IMR-90 (cell line): Measurements from ENCODE around the gene OR2T11. TPM values are rescaled to one million over a fixed set of nuclear protein-coding genes. Genes with fewer than 3 reads are reported as not detected.

Experiments used
- ATAC-seq: fragments of 200-7000 bp; cut with Tn5 transposase; 2 replicates; pipeline ENCODE4 v1.9.1; 2020; ENCODE audit warnings: low read depth, mild to moderate bottlenecking, moderate library complexity
- BruUV-seq: library from RNA; stranded (reverse); fragments of 400-500 nt; replicated peaks from 2 replicates; lab custom pipeline; 2021; lab: Mats Ljungman, UMichigan
- CTCF ChIA-PET: fragments of 300-600 bp; formaldehyde crosslinking; extraction: SDS; loops from one replicate; lab custom pipeline; 2021; ENCODE audit warnings: antibody characterized with exemption; lab: Yijun Ruan, JAX
- POLR2A ChIA-PET: fragments of 300-600 bp; sonication (Branson Sonifier 250); formaldehyde crosslinking; loops from one replicate; lab custom pipeline; 2022; ENCODE audit warnings: antibody characterized with exemption; ENCODE audit not compliant: unreplicated experiment; lab: Charles Lee
- DNase-seq: peaks from one replicate; pipeline ENCODE4 v3.0.0; 2013
- H2AFZ ChIP-seq: replicated peaks from 2 replicates; pipeline ENCODE3; 2013; ENCODE audit warnings: low read length, mild to moderate bottlenecking; ENCODE audit not compliant: poor library complexity
- H2AK5ac ChIP-seq: 2 replicates; pipeline ENCODE4 v1.6.1; 2013; ENCODE audit warnings: low read depth, low read length, inconsistent platforms
- H2AK9ac ChIP-seq: replicated peaks from 2 replicates; pipeline ENCODE3; 2013; ENCODE audit warnings: mild to moderate bottlenecking, low read depth, low read length, moderate library complexity; ENCODE audit not compliant: poor library complexity
- H2BK120ac ChIP-seq: 2 replicates; pipeline ENCODE4 v1.6.1; 2013; ENCODE audit warnings: low read depth, low read length, inconsistent platforms
- H2BK15ac ChIP-seq: 3 replicates; pipeline ENCODE4 v1.6.1; 2013; ENCODE audit warnings: low read depth, low read length, inconsistent platforms
- H2BK20ac ChIP-seq: 2 replicates; pipeline ENCODE4 v1.6.1; 2013; ENCODE audit warnings: low read depth, mild to moderate bottlenecking, inconsistent platforms, low read length, moderate library complexity
- H2BK5ac ChIP-seq: 2 replicates; pipeline ENCODE4 v1.6.1; 2013; ENCODE audit warnings: mild to moderate bottlenecking, low read depth, low read length, inconsistent platforms; ENCODE audit not compliant: poor library complexity, severe bottlenecking
- H3K14ac ChIP-seq: replicated peaks from 2 replicates; pipeline ENCODE4 v1.6.1; 2013; ENCODE audit warnings: low read depth, low read length, inconsistent platforms
- H3K18ac ChIP-seq: 2 replicates; pipeline ENCODE4 v1.6.1; 2013; ENCODE audit warnings: low read depth, low read length, control low read depth
- H3K23ac ChIP-seq: 2 replicates; pipeline ENCODE4 v1.6.1; 2013; ENCODE audit warnings: low read depth, low read length, inconsistent platforms
- H3K27ac ChIP-seq: 2 replicates; pipeline ENCODE4 v1.5.1; 2013; ENCODE audit warnings: mild to moderate bottlenecking, control low read depth, low read length; ENCODE audit not compliant: insufficient read depth
- H3K27me3 ChIP-seq: 2 replicates; pipeline ENCODE4 v1.6.1; 2013; ENCODE audit warnings: low read length; ENCODE audit not compliant: control insufficient read depth, insufficient read depth
- H3K36me3 ChIP-seq: 2 replicates; pipeline ENCODE4 v1.6.1; 2013; ENCODE audit warnings: low read length, mixed read lengths; ENCODE audit not compliant: control insufficient read depth, insufficient read depth
- H3K4ac ChIP-seq: 2 replicates; pipeline ENCODE4 v1.6.1; 2013; ENCODE audit warnings: low read depth, low read length, inconsistent platforms
- H3K4me1 ChIP-seq: 2 replicates; pipeline ENCODE4 v1.6.1; 2013; ENCODE audit warnings: low read length, mixed read lengths; ENCODE audit not compliant: control insufficient read depth, insufficient read depth
- H3K4me2 ChIP-seq: 2 replicates; pipeline ENCODE4 v1.6.1; 2013; ENCODE audit warnings: low read depth, mild to moderate bottlenecking, control low read depth, low read length, moderate library complexity
- H3K4me3 ChIP-seq: 2 replicates; pipeline ENCODE4 v1.5.1; 2013; ENCODE audit warnings: low read depth, mild to moderate bottlenecking, control low read depth, low read length, moderate library complexity; ENCODE audit not compliant: insufficient read depth
- H3K56ac ChIP-seq: 2 replicates; pipeline ENCODE4 v1.6.1; 2013; ENCODE audit warnings: low read length, inconsistent platforms; ENCODE audit not compliant: insufficient read depth; ENCODE audit errors: extremely low read depth
- H3K79me1 ChIP-seq, 2 experiments: 2 replicates each; pipeline ENCODE4 v1.6.1; 2013; ENCODE audit warnings: low read length in 2 of 2, inconsistent platforms in 1 of 2, low read depth in 1 of 2
- H3K9ac ChIP-seq: 2 replicates; pipeline ENCODE4 v1.6.1; 2013; ENCODE audit warnings: low read depth, low read length, control low read depth
- H3K9me1 ChIP-seq: 2 replicates; pipeline ENCODE4 v1.6.1; 2013; ENCODE audit warnings: low read length, inconsistent platforms; ENCODE audit not compliant: insufficient read depth
- H3K9me3 ChIP-seq: 2 replicates; pipeline ENCODE4 v1.6.1; 2013; ENCODE audit warnings: low read length; ENCODE audit not compliant: control insufficient read depth, insufficient read depth
- H4K20me1 ChIP-seq: 2 replicates; pipeline ENCODE4 v1.6.1; 2013; ENCODE audit warnings: low read length, inconsistent platforms; ENCODE audit not compliant: insufficient read depth
- H4K5ac ChIP-seq: 2 replicates; pipeline ENCODE4 v1.6.1; 2013; ENCODE audit warnings: mild to moderate bottlenecking, low read depth, low read length, control low read depth
- H4K8ac ChIP-seq, 2 experiments: 2 replicates each; pipeline ENCODE4 v1.6.1; 2013; ENCODE audit warnings: low read depth in 2 of 2, low read length in 2 of 2, control low read depth in 1 of 2, inconsistent platforms in 1 of 2
- H4K91ac ChIP-seq: 2 replicates; pipeline ENCODE4 v1.6.1; 2013; ENCODE audit warnings: low read depth, low read length, inconsistent platforms; ENCODE audit not compliant: insufficient read depth
- BHLHE40 ChIP-seq: fragments of 150-350 bp; IDR thresholded peaks from 2 replicates; pipeline ENCODE4 v1.6.1; 2016; ENCODE audit warnings: mild to moderate bottlenecking, low read depth, low read length
- CEBPB ChIP-seq: IDR thresholded peaks from 2 replicates; pipeline ENCODE4 v1.6.1; 2012; ENCODE audit warnings: low read depth, low read length, improper control_type of control experiment
- CHD1 ChIP-seq: IDR thresholded peaks from 2 replicates; pipeline ENCODE4 v1.6.1; 2012; ENCODE audit warnings: low read depth, low read length, improper control_type of control experiment
- ELK1 ChIP-seq: fragments of 150-350 bp; IDR thresholded peaks from 2 replicates; pipeline ENCODE4 v1.6.1; 2016; ENCODE audit warnings: low read depth, mild to moderate bottlenecking, low read length, moderate library complexity, borderline replicate concordance
- FOS ChIP-seq: fragments of 150-350 bp; IDR thresholded peaks from 2 replicates; pipeline ENCODE4 v1.6.1; 2016; ENCODE audit warnings: low read depth, low read length
- MXI1 ChIP-seq: IDR thresholded peaks from 2 replicates; pipeline ENCODE4 v1.6.1; 2012; ENCODE audit warnings: low read depth, mild to moderate bottlenecking, low read length, moderate library complexity, borderline replicate concordance
- NFE2L2 ChIP-seq: fragments of 150-350 bp; IDR thresholded peaks from 2 replicates; pipeline ENCODE4 v1.6.1; 2016; ENCODE audit warnings: low read depth, mild to moderate bottlenecking, low read length
- POLR2A ChIP-seq: IDR thresholded peaks from 2 replicates; pipeline ENCODE4 v1.6.1; 2012; ENCODE audit warnings: mild to moderate bottlenecking, low read depth, low read length
- RAD21 ChIP-seq: IDR thresholded peaks from 2 replicates; pipeline ENCODE4 v1.6.1; 2012; ENCODE audit warnings: low read length, improper control_type of control experiment
- RCOR1 ChIP-seq: IDR thresholded peaks from 2 replicates; pipeline ENCODE4 v1.6.1; 2012; ENCODE audit warnings: mild to moderate bottlenecking, low read length, improper control_type of control experiment; ENCODE audit not compliant: insufficient replicate concordance
- RFX5 ChIP-seq: IDR thresholded peaks from 2 replicates; pipeline ENCODE4 v1.8.0; 2012; ENCODE audit warnings: low read depth, mild to moderate bottlenecking, low read length, moderate library complexity
- USF2 ChIP-seq: fragments of 150-350 bp; IDR thresholded peaks from 2 replicates; pipeline ENCODE4 v1.6.1; 2017; ENCODE audit warnings: mild to moderate bottlenecking, antibody characterized with exemption, low read length, low read depth
- WGBS, 2 experiments: methylation state at CpG; one replicate each; pipeline versions ENCODE4 v1.1.5 to v1.1.7; 2013; ENCODE audit warnings: missing lambda C conversion rate in 2 of 2; ENCODE audit not compliant: insufficient read length in 1 of 2; ENCODE audit errors: extremely low coverage in 2 of 2; 5-methylcytosine and 5-hydroxymethylcytosine counted together
- dilution Hi-C: fragments of 300-500 bp; cut with HindIII; formaldehyde crosslinking; loops from one replicate; pipeline ENCODE4 v1.14.3; 2018; ENCODE audit warnings: low sequenced_read_pairs; ENCODE audit not compliant: unreplicated experiment
- in situ Hi-C: fragments of 300-500 bp; cut with MboI; formaldehyde crosslinking; loops from 3 replicates; pipeline ENCODE4 v1.14.3; 2019; ENCODE audit warnings: low sequenced_read_pairs, inconsistent platforms, mixed read lengths
- intact Hi-C: fragments of 100-400 bp; cut with micrococcal nuclease; formaldehyde crosslinking; loops from 2 replicates; pipeline ENCODE4 v1.10.0; 2022
- polyA plus RNA-seq, 3 experiments: library from polyadenylated mRNA; depleted of rRNA; stranded (reverse); fragments of >200 nt; gene quantifications; 2 replicates each; pipeline ENCODE4 v1.2.3, GENCODE V29; 2012; ENCODE audit warnings: low replicate concordance in 1 of 3
- total RNA-seq: library from RNA; depleted of rRNA; stranded (reverse); fragments of >200 nt; gene quantifications from 2 replicates; pipeline ENCODE4 v1.2.3, GENCODE V29; 2012

Gene OR2T11
- total and polyA plus RNA-seq, 2 of the 4 experiments (the other 2 are of a cell fraction): not detected

GRCh38 chr1:248681651-248682050 lies 46.8 kb upstream of the OR2T11 start:
- no peaks in the 10 kb centered on the region for H3K36me3 ChIP-seq
- H3K4me1 ChIP-seq: no peaks in the 10 kb centered on the region
- H2BK120ac ChIP-seq: no peak overlapping the region
- H3K79me1 ChIP-seq: no peaks in the 10 kb centered on the region
- no peak overlapping the region for H2BK5ac ChIP-seq
- in situ Hi-C loops: no loop called here
- H4K91ac ChIP-seq: no peak overlapping the region
- H3K23ac ChIP-seq: no peak overlapping the region
- CTCF ChIA-PET: no interaction called here
- H3K4ac ChIP-seq: no peak overlapping the region
- no peak overlapping the region for H2AFZ ChIP-seq
- WGBS, 2 experiments: 61% methylated on average over 7 of the region's 8 CpGs; no CpG with 5 or more reads in 1 of the 2 experiments
- peaks cover 12% of the 10 kb centered on the region for H3K9me3 ChIP-seq
- dilution Hi-C loops: no loop called here
- DNase-seq: no peak
- no peaks in the 10 kb centered on the region for H3K27me3 ChIP-seq
- H3K27ac ChIP-seq: no peak overlapping the region
- POLR2A ChIA-PET: no interaction called here
- H2BK15ac ChIP-seq: no peak overlapping the region
- H3K9ac ChIP-seq: no peak overlapping the region
- no peak overlapping the region for H3K56ac ChIP-seq
- no peak overlapping the region for H4K8ac ChIP-seq
- H2BK20ac ChIP-seq: no peak overlapping the region
- no peaks in the 10 kb centered on the region for H4K20me1 ChIP-seq
- H4K5ac ChIP-seq: no peak overlapping the region
- H3K4me2 ChIP-seq: no peak overlapping the region
- no peaks in the 10 kb centered on the region for H3K9me1 ChIP-seq
- H2AK9ac ChIP-seq: no peak overlapping the region
- H3K14ac ChIP-seq: no peak overlapping the region
- H2AK5ac ChIP-seq: no peak overlapping the region
- intact Hi-C loops: no loop called here
- H3K4me3 ChIP-seq: no peak overlapping the region
- no peak overlapping the region for H3K18ac ChIP-seq
- TF ChIP-seq CEBPB (no peak), BHLHE40 (no peak), CHD1 (no peak), USF2 (no peak), POLR2A (no peak), RCOR1 (no peak), FOS (no peak), MXI1 (no peak), ELK1 (no peak), RFX5 (no peak), NFE2L2 (no peak), RAD21 (no peak)
- no TSS peak for BruUV-seq
- no peak for ATAC-seq
